Measurements from ENCODE around the gene HOXD13.
A peak's percentile ranks its signal among the peaks of the same experiment; 100 is the strongest.

Gene HOXD13

DNA sequence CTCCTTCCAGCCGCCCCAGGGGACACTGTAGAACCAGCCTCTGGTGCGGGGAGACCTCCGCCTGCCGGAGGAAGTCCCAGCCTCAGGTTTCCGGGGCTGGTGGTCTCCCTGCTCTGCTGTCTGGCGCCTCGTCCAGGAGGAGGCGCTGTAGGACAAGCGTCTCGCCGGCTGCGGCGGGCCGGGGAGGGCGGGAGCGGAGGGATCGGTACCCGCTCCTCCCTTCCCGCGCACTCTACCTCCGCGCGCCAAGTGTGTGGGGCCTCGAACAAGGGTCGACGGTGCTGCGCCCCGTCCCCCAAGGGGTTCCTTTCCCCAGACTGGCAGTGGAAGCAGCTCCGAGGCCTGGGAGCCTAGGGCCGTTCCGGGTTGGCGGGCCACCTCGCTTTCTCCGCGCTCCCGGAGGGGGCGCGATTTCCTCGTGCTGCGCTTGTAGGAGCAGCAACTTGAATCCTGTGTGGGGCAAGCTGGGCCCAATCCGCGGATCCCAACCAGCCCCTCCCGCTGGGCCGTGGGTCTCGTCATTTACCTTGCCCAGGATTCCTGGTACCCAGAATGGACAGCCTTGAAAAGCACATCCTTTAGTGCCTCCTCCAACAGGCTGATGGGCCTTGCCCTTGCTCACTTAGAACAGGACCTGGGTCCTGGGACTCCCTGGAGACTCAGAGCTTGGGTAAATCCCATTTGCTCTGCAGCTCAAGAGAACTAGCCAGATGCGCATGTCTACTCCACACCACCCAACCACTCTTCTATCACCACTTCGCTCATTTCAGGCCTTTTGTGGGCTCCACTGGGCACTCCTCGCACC lies 48.2 kb downstream of the HOXD13 start:
- DNase-seq (ENCODE audit: low spot score) = peak; percentile 66
- H3K9me3 Mint-ChIP-seq = no peaks in the 10 kb centered on the region
- no peaks in the 10 kb centered on the region for H3K36me3 Mint-ChIP-seq (ENCODE audit: low read depth)
- H3K27ac Mint-ChIP-seq = no peak overlapping the region
- H3K27me3 Mint-ChIP-seq (ENCODE audit: low read depth) = peaks cover 88% of the 10 kb centered on the region
- peaks cover 21% of the 10 kb centered on the region for H3K4me1 Mint-ChIP-seq (ENCODE audit: low read depth)
- H3K4me3 Mint-ChIP-seq = peak overlapping the region; percentile 12

DNA sequence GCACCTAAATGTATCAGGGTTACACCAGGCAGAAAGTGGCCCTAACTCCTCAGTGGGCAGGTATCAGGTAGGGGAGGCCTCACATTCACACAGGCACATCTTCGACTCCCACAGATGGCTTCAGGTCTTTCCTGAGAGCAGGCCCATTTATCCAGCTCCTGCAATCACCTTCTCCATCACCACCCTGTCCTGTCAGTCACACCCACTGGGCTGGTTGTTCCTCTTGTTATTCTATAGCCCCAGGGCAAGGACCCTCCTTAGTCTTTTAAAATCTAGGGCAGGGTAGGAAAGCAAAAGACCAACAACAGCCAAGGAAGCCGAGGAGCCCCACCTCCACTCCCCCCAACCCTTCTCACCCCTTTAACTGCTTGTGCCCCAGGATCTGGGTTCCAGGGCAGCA lies 49.8 kb downstream of the HOXD13 start:
- Mint-ChIP-seq H3K4me3 (no peak overlapping the region), H3K27ac (no peak overlapping the region), H3K9me3 (no peaks in the 10 kb centered on the region), H3K27me3 (ENCODE audit: low read depth) (peaks cover 90% of the 10 kb centered on the region), H3K4me1 (ENCODE audit: low read depth) (peaks cover 17% of the 10 kb centered on the region), H3K36me3 (ENCODE audit: low read depth) (no peaks in the 10 kb centered on the region)
- no peak for DNase-seq (ENCODE audit: low spot score)
